ENCODE results near the gene OCIAD1. TPM values are rescaled to one million over a fixed set of nuclear protein-coding genes. Genes with fewer than 3 reads are reported as not detected.

Gene OCIAD1
- total RNA-seq, 2 donors from 2014 or later, result 57.4 to 85.4 TPM

DNA sequence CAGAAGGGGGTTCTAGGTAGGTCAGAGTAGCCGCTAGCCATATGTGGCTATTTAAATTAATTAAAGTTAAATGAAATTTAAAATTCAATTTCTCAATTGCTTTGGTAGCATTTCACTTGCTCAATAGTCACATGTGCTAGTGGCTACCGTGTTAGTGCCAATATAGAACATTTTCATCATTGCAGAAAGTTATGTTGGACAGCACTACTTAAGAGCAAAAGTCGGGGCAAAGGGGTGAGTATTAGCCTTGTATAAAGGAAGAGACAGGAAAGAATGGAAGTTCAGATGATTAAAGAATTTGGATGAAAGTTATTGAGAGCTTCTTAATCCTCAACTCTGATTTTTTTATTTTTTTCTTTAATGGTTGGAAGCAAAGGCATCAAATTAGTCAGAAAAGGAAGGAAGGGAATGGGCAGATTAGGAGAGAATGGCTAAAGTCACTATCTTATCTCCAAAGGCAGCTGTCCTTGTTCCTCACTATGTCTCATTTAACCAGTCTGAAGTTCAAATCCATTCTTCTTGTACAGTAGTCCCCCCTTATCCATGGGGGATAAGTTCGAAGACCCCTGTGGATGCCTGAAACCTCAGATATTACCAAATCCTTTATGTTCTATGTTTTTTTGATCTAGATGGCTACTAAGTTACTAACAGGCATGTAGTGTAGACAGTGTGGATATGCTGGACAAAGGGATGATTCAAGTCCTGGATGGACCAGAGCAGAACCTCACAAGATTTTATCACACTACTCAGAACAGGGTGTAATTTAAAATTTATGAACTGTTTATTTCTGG is 22.9 kb downstream of the OCIAD1 start:
- no peaks in the 10 kb centered on the region for H3K27me3 ChIP-seq
- no peak for TF ChIP-seq POLR2A (IDR thresholded peaks at IDR 0.05)
- TF ChIP-seq, protein P1, sequence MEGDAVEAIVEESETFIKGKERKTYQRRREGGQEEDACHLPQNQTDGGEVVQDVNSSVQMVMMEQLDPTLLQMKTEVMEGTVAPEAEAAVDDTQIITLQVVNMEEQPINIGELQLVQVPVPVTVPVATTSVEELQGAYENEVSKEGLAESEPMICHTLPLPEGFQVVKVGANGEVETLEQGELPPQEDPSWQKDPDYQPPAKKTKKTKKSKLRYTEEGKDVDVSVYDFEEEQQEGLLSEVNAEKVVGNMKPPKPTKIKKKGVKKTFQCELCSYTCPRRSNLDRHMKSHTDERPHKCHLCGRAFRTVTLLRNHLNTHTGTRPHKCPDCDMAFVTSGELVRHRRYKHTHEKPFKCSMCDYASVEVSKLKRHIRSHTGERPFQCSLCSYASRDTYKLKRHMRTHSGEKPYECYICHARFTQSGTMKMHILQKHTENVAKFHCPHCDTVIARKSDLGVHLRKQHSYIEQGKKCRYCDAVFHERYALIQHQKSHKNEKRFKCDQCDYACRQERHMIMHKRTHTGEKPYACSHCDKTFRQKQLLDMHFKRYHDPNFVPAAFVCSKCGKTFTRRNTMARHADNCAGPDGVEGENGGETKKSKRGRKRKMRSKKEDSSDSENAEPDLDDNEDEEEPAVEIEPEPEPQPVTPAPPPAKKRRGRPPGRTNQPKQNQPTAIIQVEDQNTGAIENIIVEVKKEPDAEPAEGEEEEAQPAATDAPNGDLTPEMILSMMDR (IDR thresholded peaks at IDR 0.05), result no peak
- H3K9me3 ChIP-seq, result no peaks in the 10 kb centered on the region
- ATAC-seq, result no peak
- no peak overlapping the region for H3K4me3 ChIP-seq
- intact Hi-C loops (cut with DNase I), result no loop called here
- H3K4me1 ChIP-seq, result no peaks in the 10 kb centered on the region
- H3K36me3 ChIP-seq (replicated peaks in 1 of 2; ENCODE audit: insufficient read depth in 1 of 2, low read depth in 2 of 2), result no peaks in the 10 kb centered on the region
- no peak for DNase-seq
- no peak overlapping the region for H3K27ac ChIP-seq
- 92 to 94% methylated on average over 4 of the region's 4 CpGs for WGBS, 2 donors

- no peaks in the 10 kb centered on the region for H3K36me3 ChIP-seq (replicated peaks in 1 of 2; ENCODE audit: insufficient read depth in 1 of 2, low read depth in 2 of 2)
- WGBS, 2 donors, result 96 to 100% methylated on average over 1 of the region's 1 CpG
- intact Hi-C loops (cut with DNase I), result no loop called here
These were observed 23.5 kb downstream of the OCIAD1 start for GRCh38 chr4:48854395-48854683.

GRCh38 chr4:48854982-48855381 is 24.1 kb downstream of the OCIAD1 start:
- TF ChIP-seq, protein P1 (IDR thresholded peaks at IDR 0.05), result no peak
- TF ChIP-seq POLR2A (IDR thresholded peaks at IDR 0.05), result no peak
- Histone ChIP-seq H3K27me3 (no peaks in the 10 kb centered on the region), H3K9me3 (no peaks in the 10 kb centered on the region), H3K4me3 (no peak overlapping the region), H3K27ac (no peak overlapping the region), H3K4me1 (no peaks in the 10 kb centered on the region), H3K36me3 (replicated peaks in 1 of 2; ENCODE audit: insufficient read depth in 1 of 2, low read depth in 2 of 2) (no peaks in the 10 kb centered on the region)
- intact Hi-C loops (cut with DNase I), result no loop called here
- ATAC-seq (no peak), DNase-seq (no peak)
- 82 to 92% methylated on average over 2 of the region's 2 CpGs for WGBS, 2 donors

More at GRCh38 chr4:48854395-48854683, 23.5 kb downstream of the OCIAD1 start:
- no peaks in the 10 kb centered on the region for H3K9me3 ChIP-seq
- H3K4me3 ChIP-seq, result no peak overlapping the region
- no peaks in the 10 kb centered on the region for H3K27me3 ChIP-seq
- DNase-seq, result no peak
- no peak for TF ChIP-seq POLR2A (IDR thresholded peaks at IDR 0.05)
- TF ChIP-seq, protein P1 (IDR thresholded peaks at IDR 0.05), result no peak
- no peaks in the 10 kb centered on the region for H3K4me1 ChIP-seq
- ATAC-seq, result no peak
- no peak overlapping the region for H3K27ac ChIP-seq

GRCh38 chr4:48858130-48858529 is 27.2 kb downstream of the OCIAD1 start:
- peaks cover 0 to 3% of the 10 kb centered on the region in 2 donors for H3K36me3 ChIP-seq (replicated peaks in 1 of 2; ENCODE audit: insufficient read depth in 1 of 2, low read depth in 2 of 2)
- no peak for TF ChIP-seq POLR2A (IDR thresholded peaks at IDR 0.05)
- TF ChIP-seq, protein P1 (IDR thresholded peaks at IDR 0.05), result no peak
- no peak for ATAC-seq
- H3K27me3 ChIP-seq, result no peaks in the 10 kb centered on the region
- H3K4me1 ChIP-seq, result no peaks in the 10 kb centered on the region
- no peaks in the 10 kb centered on the region for H3K9me3 ChIP-seq
- no peak overlapping the region for H3K27ac ChIP-seq
- H3K4me3 ChIP-seq, result no peak overlapping the region
- intact Hi-C loops (cut with DNase I), result no loop called here
- no peak for DNase-seq
- 83 to 89% methylated on average over 7 of the region's 7 CpGs for WGBS, 2 donors

DNA sequence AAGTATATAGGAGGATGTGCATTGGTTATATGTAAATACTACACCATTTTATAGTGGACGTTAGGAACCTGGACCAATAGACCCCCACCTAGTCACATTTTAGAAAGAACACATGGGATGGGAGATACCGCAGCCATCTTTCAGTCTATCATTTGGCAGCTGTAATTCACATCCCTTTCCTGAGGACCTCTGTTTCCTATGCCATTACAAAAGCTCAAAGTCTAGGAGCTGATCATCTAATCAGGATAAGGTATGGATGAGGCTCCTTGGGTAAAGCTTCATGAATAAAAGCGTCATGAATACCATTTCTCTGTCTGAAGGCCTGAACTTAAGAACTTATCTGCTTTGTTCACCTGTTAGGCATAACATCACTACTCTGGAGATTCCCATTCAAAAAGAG is 31.1 kb downstream of the OCIAD1 start:
- Histone ChIP-seq H3K27me3 (no peaks in the 10 kb centered on the region), H3K27ac (no peak overlapping the region), H3K4me3 (no peak overlapping the region), H3K4me1 (no peaks in the 10 kb centered on the region), H3K9me3 (no peaks in the 10 kb centered on the region), H3K36me3 (replicated peaks in 1 of 2; ENCODE audit: insufficient read depth in 1 of 2, low read depth in 2 of 2) (peaks cover 0 to 3% of the 10 kb centered on the region in 2 donors)
- DNase-seq (no peak), ATAC-seq (no peak)
- intact Hi-C loops (cut with DNase I), result no loop called here
- 86 to 92% methylated on average over 3 of the region's 3 CpGs for WGBS, 2 donors
- TF ChIP-seq, protein P1 (IDR thresholded peaks at IDR 0.05), result no peak
- no peak for TF ChIP-seq POLR2A (IDR thresholded peaks at IDR 0.05)
